NOMO-1 treated with dmso at 0.1 percent for 144 hours (cell line): ENCODE measurements around the gene TSPEAR.

Source experiments
- DNase-seq: peaks from one replicate; lab custom pipeline; 2025; ENCODE audit not compliant: unreplicated experiment; lab: John Stamatoyannopoulos, UW

TSPEAR gene

DNA sequence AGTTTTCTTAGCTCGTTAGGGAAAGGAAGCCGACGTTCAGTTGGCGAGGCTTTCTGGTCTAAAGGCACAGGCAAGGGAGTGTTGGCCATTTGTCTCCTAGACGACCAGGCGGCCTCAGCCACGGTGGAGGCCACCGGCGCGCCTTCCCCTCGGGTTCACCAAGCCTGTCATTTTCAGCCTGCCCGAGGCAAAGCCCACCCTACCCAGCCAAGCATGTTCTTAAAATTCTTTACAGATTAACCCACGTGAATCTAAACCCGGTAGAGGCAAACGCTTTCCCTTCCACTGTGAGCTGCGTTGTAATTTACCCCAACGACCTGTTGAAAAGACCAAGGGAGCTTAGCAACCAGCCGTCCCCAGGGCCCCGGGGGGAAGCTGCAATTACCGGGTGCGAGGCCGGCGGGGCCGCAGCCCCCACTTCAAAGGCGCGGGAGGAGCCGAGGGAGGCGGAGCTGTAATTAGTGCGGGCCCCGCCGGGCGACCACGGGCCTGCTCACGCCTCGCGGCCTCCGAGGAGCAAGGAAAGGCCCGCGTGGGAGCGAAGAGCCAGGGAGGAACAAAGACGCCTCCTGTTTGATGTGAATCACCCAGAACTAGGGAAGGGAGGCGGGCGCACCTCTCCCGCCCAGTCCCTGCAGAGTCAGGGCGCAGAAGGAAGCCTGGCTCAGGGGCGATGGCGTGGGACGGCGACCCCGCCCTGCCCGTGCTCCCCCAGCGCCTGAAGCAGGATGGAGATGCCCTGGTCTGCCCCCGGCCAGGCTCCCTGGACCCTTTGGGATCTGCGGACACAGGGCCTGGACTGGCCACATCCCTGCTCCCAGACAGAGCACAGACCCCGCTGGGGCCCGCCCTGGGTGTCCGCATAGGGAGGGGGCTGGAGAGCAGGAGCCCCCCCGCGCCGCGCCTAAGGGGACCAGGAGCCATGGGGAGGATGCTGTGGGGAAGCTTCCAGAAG lies 12.1 kb upstream of the TSPEAR start:
- no peak for DNase-seq

DNA sequence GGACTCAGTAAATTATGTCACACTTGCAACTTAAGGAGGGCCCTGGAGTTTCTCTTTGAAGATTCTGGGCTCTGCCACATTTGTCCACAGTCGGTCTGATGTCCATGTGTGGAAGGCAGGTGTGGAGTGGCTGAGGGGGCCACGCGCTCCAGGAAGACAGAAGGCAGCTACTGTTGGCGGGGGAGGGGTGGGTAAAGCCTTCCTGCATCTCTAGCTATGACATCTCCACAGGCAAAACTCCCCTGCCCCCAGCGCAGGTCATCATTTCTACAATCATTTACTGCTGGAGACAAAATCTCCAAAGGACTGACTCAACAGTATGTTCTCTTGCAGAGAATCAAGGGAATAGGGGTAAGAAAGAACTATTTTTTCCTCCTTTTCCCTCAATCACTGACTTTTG lies 11.4 kb upstream of the TSPEAR start:
- DNase-seq: no peak

DNA sequence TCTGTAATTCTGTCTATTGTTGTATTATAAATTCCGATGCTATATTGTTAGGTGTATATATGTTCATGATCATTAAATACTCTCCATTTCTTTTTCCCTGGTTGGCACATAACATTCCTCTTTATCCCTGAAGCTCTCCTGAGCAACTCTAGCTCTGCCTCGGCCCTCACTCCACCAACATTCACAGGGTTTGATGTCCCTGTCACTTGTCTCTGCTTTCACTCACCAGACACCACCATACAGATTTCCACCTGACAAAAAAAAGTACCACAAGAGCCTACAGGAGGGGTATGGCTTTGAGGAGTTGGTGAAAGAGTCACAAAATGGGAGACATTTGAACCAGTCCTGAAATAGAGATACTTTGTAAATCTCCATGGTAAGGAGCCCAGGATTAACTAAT lies 8.8 kb upstream of the TSPEAR start:
- DNase-seq: no peak

DNA sequence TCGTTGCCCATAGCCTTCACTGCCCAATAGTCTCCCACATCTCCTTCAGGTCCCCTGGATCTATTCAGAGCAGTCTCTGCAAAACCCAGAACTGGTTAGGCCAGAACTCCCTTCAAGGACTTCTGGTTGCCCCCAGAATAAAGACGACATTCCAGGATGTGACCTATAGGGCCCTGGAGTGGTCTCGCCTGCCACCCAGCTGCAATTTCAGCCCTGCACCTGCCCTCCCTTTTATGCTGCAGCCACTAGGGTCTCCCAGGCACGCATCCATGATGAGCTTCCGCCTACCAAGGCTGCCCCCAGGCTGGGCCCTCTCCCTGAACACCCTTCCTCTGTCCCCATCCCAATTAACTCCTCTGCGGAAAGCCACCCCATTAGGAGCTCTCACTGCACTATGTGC lies 7.2 kb upstream of the TSPEAR start:
- DNase-seq: no peak

DNA sequence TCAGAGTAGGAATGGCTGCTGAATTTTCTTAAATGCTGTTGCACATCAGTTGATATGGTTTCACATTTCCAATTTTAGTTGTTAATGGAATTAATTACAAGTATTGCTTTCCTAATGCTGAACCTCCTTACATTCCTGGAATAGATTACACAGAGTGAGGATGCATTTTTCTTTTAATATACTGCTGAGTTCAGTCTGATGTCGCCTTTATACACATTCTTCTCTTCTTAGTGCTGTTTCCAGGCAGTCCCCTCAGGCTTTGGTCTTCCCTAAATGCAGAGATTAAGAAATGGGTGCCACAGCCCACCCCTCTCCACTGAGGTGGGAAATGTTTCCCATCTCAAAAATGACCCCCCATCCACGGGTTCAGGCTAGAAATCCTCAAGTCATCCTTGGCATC lies 6.7 kb upstream of the TSPEAR start:
- DNase-seq: no peak

DNA sequence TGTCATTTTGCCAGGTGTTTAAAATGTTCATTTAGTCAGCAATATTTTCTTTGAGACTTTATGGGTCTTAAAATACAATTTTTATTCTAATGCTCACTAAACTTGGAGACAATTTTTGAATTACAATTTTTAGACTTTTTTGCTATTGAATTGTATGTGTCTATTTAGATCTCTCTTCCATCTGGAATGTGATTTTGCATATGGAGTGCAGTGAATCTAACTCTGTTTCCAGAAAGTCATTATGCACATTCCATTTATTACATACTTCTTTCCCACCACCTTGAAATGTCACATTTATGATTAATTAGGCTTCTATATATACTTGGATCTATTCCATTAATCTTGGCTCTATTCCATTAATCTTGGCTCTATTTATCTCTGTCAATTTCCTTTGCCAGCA lies 5.6 kb upstream of the TSPEAR start:
- DNase-seq: no peak

DNA sequence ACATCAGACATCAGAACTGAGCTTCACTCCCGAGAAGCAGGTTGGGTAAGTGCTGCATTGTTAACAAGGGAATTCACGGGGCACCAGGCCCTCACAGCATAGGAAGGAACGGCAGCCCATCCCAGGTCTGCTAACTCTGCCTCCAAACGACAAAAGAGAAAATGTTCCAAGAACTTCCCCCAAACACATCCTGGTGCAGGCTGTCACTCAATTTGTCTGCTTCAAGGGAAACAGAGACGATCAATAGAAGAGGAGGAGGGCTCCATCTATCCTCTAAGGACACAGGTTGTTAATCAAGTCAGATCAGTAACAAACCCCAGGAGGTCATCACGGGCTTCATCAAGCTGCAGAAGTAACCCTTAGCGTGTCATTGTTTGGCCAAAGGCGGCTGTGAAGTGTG lies 3.5 kb upstream of the TSPEAR start:
- DNase-seq: no peak

DNA sequence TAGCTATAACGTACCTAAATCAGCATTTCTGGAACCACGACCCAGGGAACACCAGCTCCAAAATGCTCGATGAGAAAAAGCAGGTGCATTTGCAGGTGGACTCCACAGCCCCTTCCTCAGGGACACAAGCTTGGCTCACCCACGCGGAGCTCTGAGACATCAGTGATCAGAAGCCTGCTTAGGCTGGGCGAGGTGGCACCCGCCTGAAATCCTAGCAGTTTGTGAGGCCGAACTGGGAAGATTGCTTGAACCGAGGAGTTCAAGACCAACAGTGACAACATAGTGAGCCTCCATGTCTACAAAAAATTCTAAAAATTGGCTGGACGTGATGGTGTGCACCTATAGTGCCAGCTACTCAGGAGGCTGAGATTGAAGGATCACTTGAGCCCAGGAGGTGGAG lies 2.5 kb upstream of the TSPEAR start:
- DNase-seq: no peak

DNA sequence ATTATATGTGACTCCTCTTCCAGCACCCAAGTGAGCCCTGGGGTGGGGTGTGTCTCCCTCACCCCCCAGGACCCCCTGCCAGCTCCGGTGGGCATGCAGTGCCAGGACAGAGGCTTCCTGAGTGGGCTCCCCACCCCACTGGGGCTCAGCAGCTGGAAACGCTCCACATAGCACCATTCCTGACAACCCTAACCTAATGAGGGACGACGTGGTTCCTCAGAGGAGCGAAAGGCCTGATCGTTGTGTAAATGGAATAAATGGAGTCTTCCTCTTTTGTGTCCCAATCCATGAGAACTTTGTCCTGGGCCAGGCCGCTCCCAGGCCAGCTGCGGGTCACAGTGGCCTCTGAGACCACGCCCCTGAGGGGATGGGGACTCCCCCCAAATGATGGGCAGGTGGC lies 1.8 kb upstream of the TSPEAR start:
- DNase-seq: no peak

DNA sequence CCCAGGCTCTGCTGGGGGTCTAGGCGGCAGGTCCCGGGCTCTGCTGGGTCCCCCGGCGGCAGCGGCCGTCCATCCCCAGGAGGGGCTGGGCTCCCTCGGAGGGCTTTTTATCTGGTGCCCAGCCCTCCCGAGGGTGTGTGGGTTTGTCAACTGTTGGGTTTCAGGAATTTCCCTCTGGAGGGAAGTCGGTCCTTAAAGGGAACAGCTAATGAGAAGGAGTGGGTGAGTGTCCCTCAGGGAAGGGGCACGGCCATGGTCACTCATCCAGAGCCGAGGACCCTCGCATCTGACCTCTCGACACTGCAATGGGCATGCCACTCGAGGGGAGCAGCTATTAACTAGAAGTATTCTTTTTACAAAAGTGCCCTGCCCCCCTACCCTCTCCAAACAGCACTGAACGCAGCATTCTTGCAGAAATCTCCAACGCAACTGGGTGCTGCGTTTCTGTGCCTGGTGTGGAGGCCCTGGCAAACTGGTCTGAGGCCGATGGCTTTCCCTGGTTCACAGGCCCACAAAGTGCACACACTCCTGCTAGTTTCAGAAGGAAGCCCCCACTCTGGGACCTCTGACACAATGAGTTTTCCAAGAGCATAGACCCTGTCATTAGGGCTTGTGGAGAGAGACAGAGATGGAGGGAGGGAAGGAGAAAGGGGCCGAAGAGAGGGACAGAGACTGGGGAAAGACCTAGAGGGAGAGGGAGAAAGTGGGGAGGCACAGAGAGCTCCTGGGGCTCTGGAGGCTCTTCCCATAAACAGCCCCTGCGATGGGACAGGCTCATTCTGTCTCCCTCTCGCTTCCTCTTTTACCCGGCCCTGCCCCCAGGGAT lies 1.0 kb upstream of the TSPEAR start:
- DNase-seq: no peak

DNA sequence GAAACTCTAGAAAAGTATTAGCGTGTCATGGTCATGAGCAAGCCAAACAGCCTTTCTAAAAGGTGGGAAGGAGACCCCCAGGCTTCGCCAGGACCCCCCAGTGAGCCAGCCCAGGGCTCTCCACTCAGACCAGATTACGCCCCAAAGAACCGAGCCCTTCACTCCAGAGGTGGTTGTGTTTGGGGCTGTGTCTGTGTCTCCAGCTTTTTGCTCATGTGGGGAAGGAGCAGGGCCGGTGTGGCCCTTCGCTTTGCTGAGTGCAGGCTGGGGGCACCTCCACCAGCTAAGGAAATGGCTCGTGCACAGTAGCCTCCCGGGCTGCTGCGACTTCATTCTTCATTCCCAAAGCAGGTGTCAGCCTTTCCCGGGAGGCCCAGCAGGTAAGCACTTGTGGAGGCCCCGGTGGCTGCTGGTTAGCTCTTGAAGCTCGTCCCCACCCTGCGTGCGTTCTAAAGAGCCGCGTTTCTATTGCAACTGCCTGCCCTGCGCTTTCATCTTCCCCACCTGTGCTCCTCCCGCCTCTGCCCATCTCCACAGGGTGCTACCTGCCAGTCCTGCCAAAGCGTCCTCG lies 531 bp downstream of the TSPEAR start:
- DNase-seq: no peak

DNA sequence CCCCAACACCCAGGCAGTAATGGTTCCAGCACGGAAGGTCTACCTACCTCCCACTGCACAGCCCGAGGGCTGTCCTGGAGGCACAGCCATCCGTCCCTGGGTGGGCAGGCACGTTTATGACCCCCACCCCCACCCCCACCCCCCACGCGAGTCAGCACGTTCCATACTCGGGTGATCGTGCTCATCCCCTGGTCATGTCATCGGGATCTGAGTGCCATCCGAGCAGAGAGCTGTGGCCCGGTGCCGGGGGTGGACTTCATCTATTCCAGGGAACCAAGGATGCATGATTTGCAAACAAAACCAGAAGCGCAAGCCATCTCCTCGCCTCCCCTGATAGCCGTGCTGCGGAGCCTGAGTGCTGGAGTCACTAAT lies 1.1 kb downstream of the TSPEAR start:
- DNase-seq: no peak

DNA sequence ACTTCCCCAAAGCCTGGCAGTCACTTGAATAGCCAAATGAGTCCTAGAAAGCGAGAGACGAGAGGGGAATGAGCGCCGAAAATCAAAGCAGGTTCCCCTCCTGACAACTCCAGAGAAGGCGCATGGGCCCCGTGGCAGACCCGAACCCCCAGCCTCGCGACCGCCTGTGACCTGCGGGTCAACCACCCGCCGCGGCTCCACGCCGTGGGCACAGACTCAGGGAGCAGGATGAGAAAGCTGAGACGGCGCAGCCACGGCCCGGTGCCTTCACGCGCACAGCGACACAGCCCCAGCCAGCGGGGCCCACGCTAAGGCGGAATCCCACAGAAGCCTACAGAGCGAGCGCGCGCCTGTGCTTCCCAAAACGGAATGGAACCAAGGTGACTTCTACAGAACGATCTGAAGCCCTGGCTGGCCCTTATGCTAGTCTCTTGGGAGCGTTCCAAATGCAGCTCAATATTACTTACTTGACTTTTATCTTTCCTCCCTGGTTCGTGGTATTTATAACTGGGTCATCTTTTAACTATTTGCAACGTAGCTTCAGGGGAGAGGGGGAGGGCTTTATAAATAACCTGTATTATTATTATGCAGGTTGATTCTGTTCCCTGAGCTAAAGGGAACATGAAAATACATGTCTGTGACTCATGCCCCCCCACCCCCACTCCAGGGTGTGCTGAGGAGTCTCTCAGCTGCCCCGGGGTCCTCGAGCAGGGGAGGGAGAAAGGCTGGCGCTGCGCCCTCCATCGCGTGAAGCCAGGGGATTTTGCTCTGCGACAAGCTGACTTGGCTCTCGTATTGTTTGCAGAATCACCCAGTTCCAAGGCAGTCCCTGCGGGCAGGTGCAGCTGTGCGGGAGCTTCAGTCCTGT lies 1.7 kb downstream of the TSPEAR start:
- DNase-seq: no peak

DNA sequence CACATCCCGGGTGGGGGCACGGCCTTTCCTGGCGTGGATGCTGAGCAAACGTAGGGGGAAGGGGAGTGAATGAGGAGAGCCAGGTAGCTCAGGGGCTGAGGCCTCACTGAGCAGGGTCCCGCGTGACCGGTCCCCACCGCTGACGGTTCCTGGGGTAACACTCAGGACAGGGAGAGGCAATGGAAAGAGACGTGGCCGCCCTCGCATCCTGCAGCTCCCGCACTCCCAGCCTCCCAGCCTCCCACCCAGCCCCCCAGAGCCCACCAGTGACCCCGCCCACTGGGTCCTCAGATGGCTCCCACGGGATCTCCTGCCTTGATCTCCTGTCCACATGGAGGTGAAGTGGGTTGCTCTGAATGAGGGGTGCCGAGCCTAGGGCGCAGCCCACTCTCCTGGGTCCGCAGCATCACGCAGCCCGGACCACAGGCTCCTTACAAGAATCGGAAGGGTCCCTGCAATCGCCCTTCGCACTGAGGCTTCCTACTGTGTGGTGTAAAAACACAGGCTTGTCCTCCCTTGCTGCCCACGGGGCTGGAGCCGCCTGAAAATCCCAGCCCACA lies 2.4 kb downstream of the TSPEAR start:
- DNase-seq: peak; percentile 2

DNA sequence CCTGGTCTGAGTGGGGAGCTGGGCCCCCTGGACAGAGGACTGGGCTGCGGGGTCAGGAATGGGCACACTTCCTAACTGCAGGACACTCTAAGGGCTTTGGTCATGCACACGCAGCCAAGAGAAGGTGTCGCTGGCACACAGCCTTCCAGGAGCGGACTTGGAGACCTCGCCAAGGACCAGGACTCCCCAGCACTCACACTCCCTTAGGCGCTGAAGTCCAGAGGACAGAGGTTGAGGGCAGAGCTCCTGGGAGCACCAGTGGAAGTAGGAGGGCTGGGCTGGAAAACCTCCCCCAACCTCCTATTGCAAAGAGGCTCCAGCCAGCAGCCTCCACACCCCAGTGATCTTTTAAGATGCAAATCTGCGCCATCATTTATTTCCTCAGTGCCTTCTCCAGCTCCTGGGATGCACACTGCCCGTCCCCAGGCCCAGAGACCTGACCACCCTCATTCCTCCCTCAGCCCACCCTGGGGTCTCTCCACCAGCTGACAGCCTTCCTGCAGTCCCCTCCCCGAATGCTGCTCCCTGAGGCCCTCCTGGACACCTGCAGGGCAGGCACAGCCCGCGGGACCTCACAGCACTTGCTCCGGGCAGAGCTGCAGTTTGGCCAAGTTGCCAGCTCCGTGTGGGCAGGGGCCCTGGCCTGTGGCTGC lies 3.0 kb downstream of the TSPEAR start:
- DNase-seq: no peak

DNA sequence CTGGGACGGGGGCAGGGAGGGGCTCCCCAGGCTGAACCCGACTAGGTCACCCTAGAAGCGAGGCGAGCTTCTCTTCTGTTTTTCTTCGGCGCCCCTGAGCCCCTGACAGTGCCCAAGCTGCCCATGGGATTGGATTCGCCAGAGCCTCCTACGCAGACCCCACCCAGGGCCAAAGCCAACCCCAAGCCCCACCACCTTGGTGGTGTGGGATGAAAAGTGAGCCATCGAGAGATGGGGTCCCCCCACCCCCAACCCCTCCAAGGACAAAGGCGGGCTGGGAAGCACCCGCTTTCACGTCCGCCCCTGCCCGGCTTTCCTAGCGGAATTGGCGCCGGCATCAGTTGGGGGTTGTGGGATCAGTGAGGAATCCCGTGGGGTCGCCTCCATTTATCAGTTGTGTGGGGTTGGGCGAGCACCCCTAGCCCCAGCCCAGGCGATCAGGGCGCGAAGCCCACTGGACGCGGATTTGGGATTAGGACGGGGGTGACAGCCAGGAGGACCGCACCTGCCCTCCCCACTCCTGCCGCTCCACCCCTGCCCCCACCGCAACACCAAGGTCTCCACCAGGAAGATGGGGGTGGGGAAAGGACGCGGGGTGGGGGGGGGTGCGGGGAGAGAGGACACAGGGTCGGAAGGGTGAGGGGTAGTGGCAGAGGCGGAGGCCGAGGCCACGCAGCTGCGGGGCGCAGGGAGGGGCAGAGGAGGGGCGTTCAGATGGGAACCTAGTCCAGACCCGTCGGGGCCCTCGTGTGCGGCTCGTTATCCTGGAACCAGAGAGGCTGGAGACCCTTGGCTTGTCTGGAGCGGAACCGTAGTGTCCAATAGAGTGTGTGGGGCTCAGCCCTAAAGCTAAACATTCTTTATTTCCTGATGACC lies 4.4 kb downstream of the TSPEAR start:
- no peak for DNase-seq

DNA sequence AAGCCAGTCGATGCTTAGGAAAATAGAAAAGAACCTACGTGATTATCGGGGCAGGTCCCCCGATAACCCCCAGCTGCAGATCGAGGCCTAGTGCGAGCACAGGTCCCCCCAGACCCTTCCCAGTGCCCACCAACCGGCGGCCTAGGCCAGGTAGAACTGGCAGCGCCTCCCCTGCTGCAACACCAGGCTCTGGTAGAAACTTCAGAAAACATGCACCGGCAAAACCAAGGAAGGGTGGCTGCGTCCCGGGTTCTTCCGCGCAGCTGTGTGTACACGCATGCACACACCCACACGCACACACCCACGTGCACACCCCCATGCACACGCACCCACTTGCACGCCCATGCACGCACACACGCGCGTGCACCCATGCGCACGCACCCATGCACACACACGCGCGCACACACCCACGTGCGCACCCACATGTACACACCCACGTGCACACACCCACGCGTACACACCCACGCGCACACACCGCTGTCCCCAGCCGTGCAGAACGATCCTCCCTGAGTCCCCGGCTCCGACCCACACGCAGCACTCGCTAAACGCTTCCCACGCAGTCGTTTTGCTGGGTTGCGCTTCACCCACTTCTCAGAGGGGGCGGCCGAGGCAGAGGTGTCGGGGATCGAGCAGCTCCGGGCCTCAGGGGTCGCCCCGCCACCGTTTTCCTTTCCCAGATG lies 5.2 kb downstream of the TSPEAR start:
- DNase-seq: no peak

DNA sequence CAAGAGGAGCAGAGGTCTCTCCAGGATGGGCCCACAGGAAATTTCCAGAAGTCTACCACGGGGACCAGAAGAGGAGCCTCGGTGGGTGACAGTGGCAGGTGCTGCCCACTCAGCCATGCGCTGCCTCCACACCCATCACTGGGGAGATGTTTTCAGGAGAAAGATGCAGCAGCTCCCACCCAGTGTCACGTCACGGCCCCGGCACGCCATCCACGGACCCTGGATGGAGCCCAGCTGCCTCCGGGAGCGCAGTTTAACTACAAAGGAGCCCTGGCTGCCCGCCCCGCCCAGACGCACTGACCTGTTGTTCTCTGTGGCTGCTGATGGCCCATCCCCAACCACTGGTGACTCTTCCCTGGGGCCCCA lies 6.8 kb downstream of the TSPEAR start:
- DNase-seq: no peak
